Forelimb muscle (tissue), 1 donor: ENCODE data around the gene HOTAIR. TPM values are rescaled to one million over a fixed set of nuclear protein-coding genes. Genes with fewer than 3 reads are reported as not detected.
A peak's percentile ranks its signal among the peaks of the same experiment; 100 is the strongest.

ENCODE experiments used
- DNase-seq: peaks from one replicate; pipeline ENCODE4 v3.0.0-alpha.2; 2013; ENCODE audit warnings: low read depth
- polyA plus RNA-seq: library from polyadenylated mRNA; unstranded; fragments of 120-200 nt; gene quantifications from one replicate; pipeline ENCODE4 v1.2.1, GENCODE V29; 2013; ENCODE audit not compliant: insufficient read length

The HOTAIR gene
- polyA plus RNA-seq, 1 donor = not detected

- no peak for DNase-seq
Measured at GRCh38 chr12:54011665-54012532, 37.1 kb upstream of the HOTAIR start.

- DNase-seq = no peak
Measured at GRCh38 chr12:54010972-54011664, 36.4 kb upstream of the HOTAIR start.

- DNase-seq = no peak
Measured at GRCh38 chr12:54010053-54010971, 35.6 kb upstream of the HOTAIR start.

GRCh38 chr12:54009171-54010052 lies 34.7 kb upstream of the HOTAIR start:
- DNase-seq = no peak

GRCh38 chr12:54008260-54008552 lies 33.5 kb upstream of the HOTAIR start:
- no peak for DNase-seq

- DNase-seq = no peak
Measured at GRCh38 chr12:54007538-54008259, 32.9 kb upstream of the HOTAIR start.

GRCh38 chr12:54006559-54007220 lies 31.9 kb upstream of the HOTAIR start:
- DNase-seq = no peak

GRCh38 chr12:54005853-54006558 lies 31.3 kb upstream of the HOTAIR start:
- peak; percentile 44 for DNase-seq

GRCh38 chr12:54005531-54005852 lies 30.7 kb upstream of the HOTAIR start:
- DNase-seq = no peak

GRCh38 chr12:54004841-54005530 lies 30.2 kb upstream of the HOTAIR start:
- no peak for DNase-seq

GRCh38 chr12:54004063-54004840 lies 29.5 kb upstream of the HOTAIR start:
- no peak for DNase-seq

- DNase-seq = no peak
Measured at GRCh38 chr12:54003625-54004024, 28.9 kb upstream of the HOTAIR start.

- no peak for DNase-seq
Measured at GRCh38 chr12:54002915-54003389, 28.2 kb upstream of the HOTAIR start.

- no peak for DNase-seq
Measured at GRCh38 chr12:54002278-54002914, 27.6 kb upstream of the HOTAIR start.

GRCh38 chr12:54001283-54002187 lies 26.8 kb upstream of the HOTAIR start:
- DNase-seq = no peak
